B cell (primary cell): ENCODE results near the gene RIMBP2. TPM values are rescaled to one million over a fixed set of nuclear protein-coding genes. Genes with fewer than 3 reads are reported as not detected.

Source experiments
- ATAC-seq: fragments of 200-7000 bp; cut with Tn5 transposase; one replicate; pipeline ENCODE4 v1.10.0; 2021; ENCODE audit warnings: low read depth, mild to moderate bottlenecking, moderate number of reproducible peaks, moderate library complexity
- CTCF ChIA-PET: fragments of 350-600 bp; sonication (Branson Sonifier 250); formaldehyde crosslinking; loops from one replicate; lab custom pipeline; 2021; ENCODE audit warnings: antibody characterized with exemption, inconsistent platforms; lab: Charles Lee
- POLR2A ChIA-PET: fragments of 350-600 bp; sonication (Branson Sonifier 250); formaldehyde crosslinking; loops from one replicate; lab custom pipeline; 2021; ENCODE audit warnings: antibody characterized with exemption; lab: Charles Lee
- DNase-seq: peaks from one replicate; pipeline ENCODE4 v3.0.0; 2013
- H2AFZ ChIP-seq: 2 replicates; pipeline ENCODE4 v1.6.1; 2012; ENCODE audit warnings: mild to moderate bottlenecking, low read depth, low read length; ENCODE audit not compliant: insufficient read depth, poor library complexity, severe bottlenecking
- H3K27ac ChIP-seq, 2 donors: 1 replicate in 1 of 2; 2 replicates in 1 of 2; pipeline ENCODE4 v1.5.1; 2012 to 2013; ENCODE audit warnings: low read length in 2 of 2, mild to moderate bottlenecking in 2 of 2, moderate library complexity in 1 of 2
- H3K27me3 ChIP-seq, 4 experiments: fragments of 200-600 bp in 1 of 4; sonication (generic) in 1 of 4; replicated peaks in 1 of 4; 1 replicate in 2 of 4; 2 replicates in 2 of 4; pipeline versions ENCODE4 v1.6.1 to v1.7.0; 2013 to 2016; ENCODE audit warnings: low read length in 3 of 4, mild to moderate bottlenecking in 2 of 4, mixed read lengths in 1 of 4, moderate library complexity in 1 of 4; ENCODE audit not compliant: insufficient read depth in 4 of 4, control insufficient read depth in 3 of 4; ENCODE audit errors: control extremely low read depth in 1 of 4
- H3K36me3 ChIP-seq, 2 experiments: replicated peaks in 1 of 2; 1 replicate in 1 of 2; 2 replicates in 1 of 2; pipeline versions ENCODE4 v1.6.1 to v1.7.1; 2013; ENCODE audit warnings: low read length in 1 of 2; ENCODE audit not compliant: insufficient read depth in 2 of 2, control insufficient read depth in 1 of 2; ENCODE audit errors: control extremely low read depth in 1 of 2, extremely low read depth in 1 of 2
- H3K4me1 ChIP-seq, 2 donors: fragments of 200-600 bp in 1 of 2; sonication (generic) in 1 of 2; 1 replicate in 1 of 2; 2 replicates in 1 of 2; pipeline versions ENCODE4 v1.5.1 to v1.6.1; 2013 to 2017; ENCODE audit warnings: low read length in 2 of 2; ENCODE audit not compliant: control insufficient read depth in 2 of 2, insufficient read depth in 2 of 2
- H3K4me2 ChIP-seq: replicated peaks from 2 replicates; pipeline ENCODE3; 2012; ENCODE audit warnings: mild to moderate bottlenecking, low read depth, low read length; ENCODE audit not compliant: poor library complexity, severe bottlenecking
- H3K4me3 ChIP-seq, 5 experiments: fragments of 200-600 bp in 1 of 5; sonication (generic) in 1 of 5; 1 replicate in 3 of 5; 2 replicates in 2 of 5; pipeline versions ENCODE4 v1.5.1 to v1.7.0; 2011 to 2016; ENCODE audit warnings: low read length in 4 of 5, mild to moderate bottlenecking in 4 of 5, low read depth in 2 of 5, control low read depth in 1 of 5, moderate library complexity in 1 of 5; ENCODE audit not compliant: insufficient read depth in 1 of 5; ENCODE audit errors: control extremely low read depth in 1 of 5, extremely low read depth in 1 of 5
- H3K79me2 ChIP-seq: fragments of 200-600 bp; sonication (generic); one replicate; pipeline ENCODE4 v1.6.0; 2016; ENCODE audit warnings: low read length; ENCODE audit not compliant: control insufficient read depth, insufficient read depth
- H3K9ac ChIP-seq: fragments of 200-600 bp; sonication (generic); 2 replicates; pipeline ENCODE4 v1.6.1; 2017; ENCODE audit warnings: mild to moderate bottlenecking, low read length, moderate library complexity
- H3K9me3 ChIP-seq, 3 donors: one replicate each; pipeline versions ENCODE4 v1.6.1 to v1.7.1; 2013; ENCODE audit warnings: low read length in 2 of 3; ENCODE audit not compliant: control insufficient read depth in 2 of 3, insufficient read depth in 1 of 3; ENCODE audit errors: control extremely low read depth in 1 of 3
- H4K20me1 ChIP-seq: 2 replicates; pipeline ENCODE4 v1.6.0; 2012; ENCODE audit warnings: mild to moderate bottlenecking, low read length; ENCODE audit not compliant: insufficient read depth, control insufficient read depth, poor library complexity, severe bottlenecking
- H3K27ac Mint-ChIP-seq: one replicate; pipeline ENCODE4 v1.8.0; 2021; ENCODE audit warnings: mixed read lengths
- H3K27me3 Mint-ChIP-seq: one replicate; pipeline ENCODE4 v1.8.0; 2021; ENCODE audit warnings: mixed read lengths
- H3K4me1 Mint-ChIP-seq: one replicate; pipeline ENCODE4 v1.8.0; 2021; ENCODE audit warnings: mixed read lengths
- H3K4me3 Mint-ChIP-seq: one replicate; pipeline ENCODE4 v1.8.0; 2021; ENCODE audit warnings: mixed read lengths
- H3K9me3 Mint-ChIP-seq: one replicate; pipeline ENCODE4 v1.8.0; 2022; ENCODE audit warnings: mixed read lengths; ENCODE audit not compliant: insufficient read depth
- EZH2 ChIP-seq: IDR thresholded peaks from 2 replicates; pipeline ENCODE4 v1.6.1; 2012; ENCODE audit warnings: borderline replicate concordance, low read depth, mild to moderate bottlenecking, moderate library complexity, low read length; ENCODE audit not compliant: insufficient read depth, poor library complexity, severe bottlenecking
- WGBS: methylation state at CpG from one replicate; pipeline ENCODE4 v1.1.5; 2013; ENCODE audit warnings: missing lambda C conversion rate; ENCODE audit not compliant: insufficient coverage; 5-methylcytosine and 5-hydroxymethylcytosine counted together
- intact Hi-C: fragments of 100-400 bp; cut with micrococcal nuclease; formaldehyde crosslinking; loops from one replicate; pipeline ENCODE4 v1.10.0; 2022
- polyA plus RNA-seq: library from polyadenylated mRNA; depleted of rRNA; stranded (reverse); fragments of >200 nt; gene quantifications from 2 replicates; pipeline ENCODE4 v1.2.3, GENCODE V29; 2012
- total RNA-seq, 2 donors: library from RNA; stranded (reverse); fragments of 120-200 nt in 1 of 2; gene quantifications; 1 replicate in 1 of 2; 2 replicates in 1 of 2; pipeline versions ENCODE4 v1.2.3 to v1.2.4, GENCODE V29; 2013 to 2022
- TF ChIP-seq, protein P1 (sequence below): fragments of 200-600 bp; IDR thresholded peaks from one replicate; pipeline ENCODE4 v1.8.0; 2022; ENCODE audit warnings: antibody characterized with exemption, mild to moderate bottlenecking

Gene RIMBP2
- total and polyA plus RNA-seq, 2 donors (not counting 1 experiment from before 2014, with no cell fraction given), result not detected

DNA sequence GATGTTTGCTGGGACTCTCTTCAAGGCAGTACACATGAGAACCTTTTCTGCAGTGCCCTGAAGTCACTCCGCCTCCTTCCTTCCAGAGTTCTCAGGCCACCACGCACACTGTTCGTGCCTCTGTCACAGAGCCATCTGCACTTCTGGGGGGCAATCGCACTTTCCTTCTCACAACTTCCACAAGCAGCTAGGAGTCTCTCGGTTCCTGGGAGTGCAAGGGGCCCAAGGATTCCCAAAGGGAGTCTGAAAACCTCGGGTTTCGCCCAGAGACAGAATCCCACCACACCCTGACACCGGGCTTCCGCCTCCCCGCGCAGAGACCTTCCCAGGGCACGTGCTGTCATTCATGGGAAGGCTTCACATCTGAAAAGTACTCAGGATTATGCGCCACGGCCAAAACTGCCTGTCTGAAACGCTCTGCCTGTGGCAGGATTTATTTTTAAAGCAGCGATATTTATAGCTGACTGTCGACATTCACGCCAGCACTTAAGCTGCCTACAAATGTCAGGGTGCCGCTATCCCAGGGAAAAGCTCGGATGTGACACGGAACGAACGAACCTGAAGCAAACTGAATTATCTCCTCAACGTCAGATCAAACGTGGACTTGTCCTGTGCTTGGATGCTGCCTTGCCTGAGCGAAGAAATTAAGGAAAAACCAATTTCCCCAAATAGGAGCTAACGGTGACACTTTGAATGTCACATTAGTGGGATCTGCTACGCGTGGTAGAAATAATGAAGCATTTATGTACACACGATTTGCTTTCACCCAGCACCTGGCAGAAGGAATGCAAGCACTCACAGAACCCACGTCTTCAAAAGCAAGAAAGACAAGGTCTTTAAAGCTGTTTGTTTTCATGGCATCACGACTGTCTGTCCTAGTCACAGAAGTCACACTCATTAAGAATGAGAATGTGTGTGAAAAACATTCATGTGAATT is 224.4 kb downstream of the RIMBP2 start:
- no peak overlapping the region for H3K4me3 ChIP-seq
- H2AFZ ChIP-seq, result no peak overlapping the region
- no peaks in the 10 kb centered on the region for H3K27me3 Mint-ChIP-seq
- POLR2A ChIA-PET, result no interaction called here
- CTCF ChIA-PET, result no interaction called here
- H3K9me3 ChIP-seq, result peaks cover 0 to 18% (median 0%) of the 10 kb centered on the region in 3 donors
- DNase-seq (no peak), ATAC-seq (no peak)
- H3K4me3 Mint-ChIP-seq, result no peak overlapping the region
- no peak overlapping the region for H3K27ac Mint-ChIP-seq
- no peaks in the 10 kb centered on the region for H3K4me1 Mint-ChIP-seq
- H3K27me3 ChIP-seq, result no peaks in the 10 kb centered on the region
- H3K79me2 ChIP-seq, result no peaks in the 10 kb centered on the region
- WGBS, result 83% methylated on average over 27 of the region's 32 CpGs
- H3K9me3 Mint-ChIP-seq, result no peaks in the 10 kb centered on the region
- no peak overlapping the region for H3K4me2 ChIP-seq
- no peaks in the 10 kb centered on the region for H3K36me3 ChIP-seq
- no peaks in the 10 kb centered on the region for H3K4me1 ChIP-seq
- no peaks in the 10 kb centered on the region for H4K20me1 ChIP-seq
- intact Hi-C loops, result no loop called here
- TF ChIP-seq, protein P1, sequence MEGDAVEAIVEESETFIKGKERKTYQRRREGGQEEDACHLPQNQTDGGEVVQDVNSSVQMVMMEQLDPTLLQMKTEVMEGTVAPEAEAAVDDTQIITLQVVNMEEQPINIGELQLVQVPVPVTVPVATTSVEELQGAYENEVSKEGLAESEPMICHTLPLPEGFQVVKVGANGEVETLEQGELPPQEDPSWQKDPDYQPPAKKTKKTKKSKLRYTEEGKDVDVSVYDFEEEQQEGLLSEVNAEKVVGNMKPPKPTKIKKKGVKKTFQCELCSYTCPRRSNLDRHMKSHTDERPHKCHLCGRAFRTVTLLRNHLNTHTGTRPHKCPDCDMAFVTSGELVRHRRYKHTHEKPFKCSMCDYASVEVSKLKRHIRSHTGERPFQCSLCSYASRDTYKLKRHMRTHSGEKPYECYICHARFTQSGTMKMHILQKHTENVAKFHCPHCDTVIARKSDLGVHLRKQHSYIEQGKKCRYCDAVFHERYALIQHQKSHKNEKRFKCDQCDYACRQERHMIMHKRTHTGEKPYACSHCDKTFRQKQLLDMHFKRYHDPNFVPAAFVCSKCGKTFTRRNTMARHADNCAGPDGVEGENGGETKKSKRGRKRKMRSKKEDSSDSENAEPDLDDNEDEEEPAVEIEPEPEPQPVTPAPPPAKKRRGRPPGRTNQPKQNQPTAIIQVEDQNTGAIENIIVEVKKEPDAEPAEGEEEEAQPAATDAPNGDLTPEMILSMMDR, result no peak
- no peak for TF ChIP-seq EZH2
- H3K9ac ChIP-seq, result no peak overlapping the region
- no peak overlapping the region for H3K27ac ChIP-seq

DNA sequence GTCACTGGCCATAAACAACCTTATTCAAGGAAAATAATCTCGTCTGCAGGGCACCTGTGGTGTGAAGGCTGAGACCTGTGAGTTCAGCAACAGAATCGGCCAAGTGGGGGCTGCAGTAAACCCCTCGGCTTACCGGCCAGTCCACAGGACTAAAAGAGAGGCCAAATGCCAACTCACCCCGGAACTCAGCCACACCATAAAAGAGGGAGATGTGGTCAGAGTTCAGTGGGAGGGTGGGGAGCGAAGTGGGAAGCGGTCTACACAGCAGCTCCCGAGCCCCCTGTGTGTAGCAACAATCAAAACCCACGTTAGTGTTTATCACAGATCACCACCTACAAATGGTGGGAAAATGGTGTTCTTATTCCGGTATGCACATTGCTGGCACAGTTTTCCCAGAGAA is 225.4 kb downstream of the RIMBP2 start:
- Mint-ChIP-seq H3K9me3 (no peaks in the 10 kb centered on the region), H3K27me3 (no peaks in the 10 kb centered on the region), H3K4me1 (no peaks in the 10 kb centered on the region), H3K4me3 (no peak overlapping the region), H3K27ac (no peak overlapping the region)
- Histone ChIP-seq H3K36me3 (no peaks in the 10 kb centered on the region), H3K9me3 (peaks cover 0 to 15% (median 0%) of the 10 kb centered on the region in 3 donors), H2AFZ (no peak overlapping the region), H4K20me1 (no peaks in the 10 kb centered on the region), H3K27me3 (no peaks in the 10 kb centered on the region), H3K4me2 (no peak overlapping the region), H3K9ac (no peak overlapping the region), H3K4me3 (no peak overlapping the region), H3K4me1 (no peaks in the 10 kb centered on the region), H3K79me2 (no peaks in the 10 kb centered on the region), H3K27ac (no peak overlapping the region)
- 71% methylated on average over 1 of the region's 10 CpGs for WGBS
- ATAC-seq (no peak), DNase-seq (no peak)
- POLR2A ChIA-PET, result no interaction called here
- TF ChIP-seq, protein P1, result no peak
- TF ChIP-seq EZH2, result no peak
- CTCF ChIA-PET, result no interaction called here
- intact Hi-C loops, result no loop called here
